Endothelial cell of umbilical vein (primary cell): ENCODE data around the gene RBM47. TPM values are rescaled to one million over a fixed set of nuclear protein-coding genes. Genes with fewer than 3 reads are reported as not detected.

Source experiments
- BruUV-seq: library from RNA; stranded (reverse); fragments of 400-500 nt; replicated peaks from 2 replicates; lab custom pipeline; 2021; lab: Mats Ljungman, UMichigan
- CTCF ChIA-PET: fragments of 300-600, 350-600 bp; sonication (Branson Sonifier 250); formaldehyde crosslinking; loops from one replicate; lab custom pipeline; 2021; ENCODE audit warnings: antibody characterized with exemption, inconsistent platforms; lab: Charles Lee
- POLR2A ChIA-PET: fragments of 300-600, 350-600 bp; sonication (Branson Sonifier 250); formaldehyde crosslinking; loops from one replicate; lab custom pipeline; 2021; ENCODE audit warnings: antibody characterized with exemption, inconsistent platforms; lab: Charles Lee
- DNase-seq: peaks from one replicate; pipeline ENCODE4 v3.0.0-alpha.2; 2011; ENCODE audit warnings: low read depth, low spot score
- FAIRE-seq: peaks from 2 replicates; lab custom pipeline; 2011; peaks lifted over from hg19 to GRCh38; lab: Jason Lieb, UNC
- H2AFZ ChIP-seq: 2 replicates; pipeline ENCODE4 v1.6.0; 2012; ENCODE audit warnings: low read depth, low read length, control low read depth, inconsistent platforms
- H3K27ac ChIP-seq: 2 replicates; pipeline ENCODE4 v1.5.1; 2011; ENCODE audit warnings: low read depth, mild to moderate bottlenecking, control low read depth, low read length, moderate library complexity; ENCODE audit not compliant: insufficient read depth
- H3K27me3 ChIP-seq, 2 experiments: 2 replicates each; pipeline versions ENCODE4 v1.6.0 to v1.6.1; 2011; ENCODE audit warnings: low read length in 2 of 2, mixed read lengths in 1 of 2; ENCODE audit not compliant: control insufficient read depth in 2 of 2, insufficient read depth in 2 of 2
- H3K36me3 ChIP-seq, 2 experiments: 2 replicates in 1 of 2; 3 replicates in 1 of 2; pipeline ENCODE4 v1.5.1; 2011; ENCODE audit warnings: low read length in 2 of 2, mild to moderate bottlenecking in 1 of 2, moderate library complexity in 1 of 2; ENCODE audit not compliant: control insufficient read depth in 2 of 2, insufficient read depth in 2 of 2; ENCODE audit errors: extremely low read depth in 1 of 2
- H3K4me1 ChIP-seq: 3 replicates; pipeline ENCODE4 v1.5.1; 2011; ENCODE audit warnings: mild to moderate bottlenecking, low read length; ENCODE audit not compliant: control insufficient read depth, insufficient read depth; ENCODE audit errors: extremely low read depth
- H3K4me2 ChIP-seq: 2 replicates; pipeline ENCODE4 v1.6.1; 2011; ENCODE audit warnings: low read length, control low read depth, mixed read lengths; ENCODE audit not compliant: insufficient read depth
- H3K4me3 ChIP-seq, 3 experiments: fragments of 200-600 bp in 1 of 3; sonication (generic), shearing (Covaris generic) in 1 of 3; replicated peaks in 1 of 3; 2 replicates each; pipeline ENCODE4 v1.5.1; 2011 to 2016; ENCODE audit warnings: control low read depth in 3 of 3, low read length in 3 of 3, mild to moderate bottlenecking in 2 of 3, inconsistent platforms in 1 of 3, low read depth in 1 of 3, moderate library complexity in 1 of 3; ENCODE audit not compliant: insufficient read depth in 1 of 3
- H3K79me2 ChIP-seq: 2 replicates; pipeline ENCODE4 v1.6.0; 2012; ENCODE audit warnings: low read length, inconsistent platforms; ENCODE audit not compliant: control insufficient read depth, insufficient read depth
- H3K9ac ChIP-seq: replicated peaks from 2 replicates; pipeline ENCODE3; 2011; ENCODE audit warnings: low read length, control low read depth; ENCODE audit not compliant: insufficient read depth; ENCODE audit errors: extremely low read depth
- H3K9me1 ChIP-seq: replicated peaks from 3 replicates; pipeline ENCODE4 v1.6.0; 2011; ENCODE audit warnings: mild to moderate bottlenecking, low read length; ENCODE audit not compliant: control insufficient read depth, insufficient read depth; ENCODE audit errors: extremely low read depth
- H3K9me3 ChIP-seq: replicated peaks from 2 replicates; pipeline ENCODE4 v1.5.1; 2012; ENCODE audit warnings: low read length, inconsistent platforms; ENCODE audit not compliant: control insufficient read depth, insufficient read depth
- H4K20me1 ChIP-seq: replicated peaks from 2 replicates; pipeline ENCODE3; 2011; ENCODE audit warnings: mild to moderate bottlenecking, low read length; ENCODE audit not compliant: control insufficient read depth, insufficient read depth; ENCODE audit errors: extremely low read depth
- EZH2 ChIP-seq: IDR thresholded peaks from 2 replicates; pipeline ENCODE4 v1.6.1; 2012; ENCODE audit warnings: borderline replicate concordance, low read depth, mild to moderate bottlenecking, moderate library complexity, low read length, inconsistent platforms; ENCODE audit not compliant: severe bottlenecking
- FOS ChIP-seq: IDR thresholded peaks from 2 replicates; pipeline ENCODE4 v1.6.1; 2011; ENCODE audit warnings: mild to moderate bottlenecking, low read length, moderate library complexity, borderline replicate concordance; ENCODE audit not compliant: insufficient read depth
- GATA2 ChIP-seq: IDR thresholded peaks from 2 replicates; pipeline ENCODE4 v1.7.0; 2011; ENCODE audit warnings: low read depth, mild to moderate bottlenecking, moderate library complexity, mixed read lengths, low read length; ENCODE audit not compliant: insufficient read length, insufficient read depth
- JUN ChIP-seq: IDR thresholded peaks from 2 replicates; pipeline ENCODE4 v1.6.1; 2011; ENCODE audit warnings: borderline replicate concordance, low read depth; ENCODE audit not compliant: insufficient read length, insufficient read depth
- MYC ChIP-seq: IDR thresholded peaks from one replicate; pipeline ENCODE4 v1.6.1; 2011; ENCODE audit warnings: mild to moderate bottlenecking, low read depth, low read length
- POLR2A ChIP-seq: IDR thresholded peaks from 2 replicates; pipeline ENCODE4 v1.6.1; 2012; ENCODE audit warnings: low read depth, mild to moderate bottlenecking, control low read depth, low read length
- POLR2AphosphoS5 ChIP-seq: IDR thresholded peaks from 2 replicates; pipeline ENCODE4 v1.6.1; 2012; ENCODE audit warnings: low read depth, mild to moderate bottlenecking, control low read depth, low read length, moderate library complexity; ENCODE audit not compliant: insufficient read depth
- dilution Hi-C: fragments of 300-500 bp; cut with MboI; formaldehyde crosslinking; loops from one replicate; pipeline ENCODE4 v1.15.0; 2019; ENCODE audit warnings: low sequenced_read_pairs; ENCODE audit not compliant: extremely low pct_ligation_motif_present
- intact Hi-C: fragments of 100-400 bp; cut with micrococcal nuclease; formaldehyde crosslinking; loops from one replicate; pipeline ENCODE4 v1.10.0; 2022
- polyA plus RNA-seq, 4 experiments: library from polyadenylated mRNA; depleted of rRNA in 3 of 4; stranded (reverse) in 3 of 4; unstranded in 1 of 4; fragments of >200 nt; gene quantifications; 2 replicates each; pipeline versions ENCODE4 v1.2.1 to v1.2.3, GENCODE V29; 2011 to 2012; ENCODE audit warnings: missing spikeins in 1 of 4
- total RNA-seq: library from RNA; stranded (reverse); gene quantifications from 2 replicates; pipeline ENCODE4 v1.2.3, GENCODE V29; 2021
- TF ChIP-seq, protein P1 (sequence below): IDR thresholded peaks from 2 replicates; pipeline ENCODE4 v1.6.1; 2011; ENCODE audit not compliant: insufficient read depth, insufficient read length
- TF ChIP-seq, protein P2 (sequence below), 2 donors: IDR thresholded peaks; 1 replicate in 1 of 2; 2 replicates in 1 of 2; pipeline ENCODE4 v1.5.1; 2011; ENCODE audit warnings: low read length in 2 of 2, mild to moderate bottlenecking in 2 of 2, moderate library complexity in 2 of 2, control low read depth in 1 of 2, inconsistent platforms in 1 of 2, low read depth in 1 of 2; ENCODE audit not compliant: insufficient read depth in 1 of 2; ENCODE audit errors: extremely low read depth in 1 of 2

RBM47 gene
- total and polyA plus RNA-seq, 2 donors (not counting 3 experiments of a cell fraction or from before 2014, with no cell fraction given): not detected

DNA sequence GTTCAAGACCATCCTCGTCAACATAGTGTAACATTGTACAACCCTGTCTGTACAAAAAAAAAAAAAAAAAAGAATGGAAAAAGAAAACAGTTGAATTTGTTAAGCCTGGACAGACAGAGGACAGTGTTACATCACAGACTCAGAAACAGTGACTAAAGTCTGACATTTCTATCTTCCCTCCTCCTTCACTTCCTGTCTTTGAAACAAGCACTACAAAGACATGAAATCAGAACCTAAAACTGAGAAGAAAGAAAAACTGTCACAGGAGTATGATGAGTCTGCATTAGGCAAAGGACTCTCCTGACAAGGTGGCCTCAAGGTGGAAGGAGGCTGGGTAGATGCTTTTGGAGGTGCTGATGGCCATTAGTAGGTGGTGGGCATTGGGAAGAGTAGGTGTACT is 126.7 kb downstream of the RBM47 start:
- BruUV-seq: no TSS peak
- H3K4me1 ChIP-seq: no peaks in the 10 kb centered on the region
- H3K9me1 ChIP-seq: no peaks in the 10 kb centered on the region
- ChIA-PET POLR2A (no interaction called here), CTCF (no interaction called here)
- H3K9ac ChIP-seq: no peak overlapping the region
- TF ChIP-seq MYC: no peak
- TF ChIP-seq JUN: no peak
- TF ChIP-seq, protein P1, sequence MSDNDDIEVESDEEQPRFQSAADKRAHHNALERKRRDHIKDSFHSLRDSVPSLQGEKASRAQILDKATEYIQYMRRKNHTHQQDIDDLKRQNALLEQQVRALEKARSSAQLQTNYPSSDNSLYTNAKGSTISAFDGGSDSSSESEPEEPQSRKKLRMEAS: no peak
- no peak for TF ChIP-seq GATA2
- TF ChIP-seq EZH2: no peak
- H3K36me3 ChIP-seq: no peaks in the 10 kb centered on the region
- intact Hi-C loops (no loop called here), dilution Hi-C loops (no loop called here)
- no peak overlapping the region for H3K27ac ChIP-seq
- no peak overlapping the region for H3K4me2 ChIP-seq
- no peaks in the 10 kb centered on the region for H3K9me3 ChIP-seq
- no peak for FAIRE-seq
- H3K27me3 ChIP-seq: no peaks in the 10 kb centered on the region
- no peak overlapping the region for H3K4me3 ChIP-seq
- H2AFZ ChIP-seq: no peak overlapping the region
- H3K79me2 ChIP-seq: no peaks in the 10 kb centered on the region
- DNase-seq: no peak
- H4K20me1 ChIP-seq: no peaks in the 10 kb centered on the region

DNA sequence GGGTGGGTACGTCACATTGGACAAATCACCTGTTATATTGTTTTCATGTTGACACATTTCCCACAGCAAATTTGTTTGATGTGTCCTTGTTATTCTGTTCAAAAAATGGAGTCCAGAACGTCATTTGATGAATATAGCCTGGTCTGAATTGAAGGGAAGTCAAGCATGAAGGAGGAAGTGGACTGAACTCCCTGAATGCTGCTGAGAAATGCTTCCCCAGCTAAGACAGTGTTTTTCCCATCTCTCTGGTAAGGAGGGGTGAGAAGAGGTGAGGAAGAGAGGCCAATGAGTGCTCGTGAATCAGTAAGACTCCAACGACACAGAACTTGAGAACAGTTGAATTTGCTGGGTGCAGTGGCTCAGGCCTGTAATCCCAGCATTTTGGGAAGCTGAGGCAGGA is 127.4 kb downstream of the RBM47 start:
- BruUV-seq: no TSS peak
- TF ChIP-seq POLR2AphosphoS5 (no peak), EZH2 (no peak), FOS (no peak), GATA2 (no peak), JUN (no peak), POLR2A (no peak), MYC (no peak)
- TF ChIP-seq, protein P2, sequence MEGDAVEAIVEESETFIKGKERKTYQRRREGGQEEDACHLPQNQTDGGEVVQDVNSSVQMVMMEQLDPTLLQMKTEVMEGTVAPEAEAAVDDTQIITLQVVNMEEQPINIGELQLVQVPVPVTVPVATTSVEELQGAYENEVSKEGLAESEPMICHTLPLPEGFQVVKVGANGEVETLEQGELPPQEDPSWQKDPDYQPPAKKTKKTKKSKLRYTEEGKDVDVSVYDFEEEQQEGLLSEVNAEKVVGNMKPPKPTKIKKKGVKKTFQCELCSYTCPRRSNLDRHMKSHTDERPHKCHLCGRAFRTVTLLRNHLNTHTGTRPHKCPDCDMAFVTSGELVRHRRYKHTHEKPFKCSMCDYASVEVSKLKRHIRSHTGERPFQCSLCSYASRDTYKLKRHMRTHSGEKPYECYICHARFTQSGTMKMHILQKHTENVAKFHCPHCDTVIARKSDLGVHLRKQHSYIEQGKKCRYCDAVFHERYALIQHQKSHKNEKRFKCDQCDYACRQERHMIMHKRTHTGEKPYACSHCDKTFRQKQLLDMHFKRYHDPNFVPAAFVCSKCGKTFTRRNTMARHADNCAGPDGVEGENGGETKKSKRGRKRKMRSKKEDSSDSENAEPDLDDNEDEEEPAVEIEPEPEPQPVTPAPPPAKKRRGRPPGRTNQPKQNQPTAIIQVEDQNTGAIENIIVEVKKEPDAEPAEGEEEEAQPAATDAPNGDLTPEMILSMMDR (IDR thresholded peaks at IDR 0.05; ENCODE audit: extremely low read depth in 1 of 2, insufficient read depth in 1 of 2, low read depth in 1 of 2, low read length in 2 of 2): no peak
- TF ChIP-seq, protein P1: no peak

More for the DNA sequence above, 127.4 kb downstream of the RBM47 start:
- Histone ChIP-seq H3K27me3 (no peaks in the 10 kb centered on the region), H3K4me1 (no peaks in the 10 kb centered on the region), H3K79me2 (no peaks in the 10 kb centered on the region), H3K9me1 (no peaks in the 10 kb centered on the region), H3K4me3 (no peak overlapping the region), H3K4me2 (no peak overlapping the region), H4K20me1 (no peaks in the 10 kb centered on the region), H2AFZ (no peak overlapping the region), H3K36me3 (no peaks in the 10 kb centered on the region), H3K9me3 (no peaks in the 10 kb centered on the region), H3K9ac (no peak overlapping the region), H3K27ac (no peak overlapping the region)
- no peak for FAIRE-seq
- CTCF ChIA-PET: no interaction called here
- intact Hi-C loops (no loop called here), dilution Hi-C loops (no loop called here)
- POLR2A ChIA-PET: no interaction called here
- DNase-seq: no peak
